CD4-positive, alpha-beta T cell treated with Interleukin-4 for 4 hours (primary cell): ENCODE measurements around the gene BRCA1.
"Not testable (repeated sequence)": the region's sequence is repeated elsewhere in the genome, so short reads cannot be mapped to it uniquely, and the experiment has no call there.

Experiments used
- DNase-seq: peaks from one replicate; pipeline ENCODE4 v3.0.0-alpha.2; 2020

Gene BRCA1

DNA sequence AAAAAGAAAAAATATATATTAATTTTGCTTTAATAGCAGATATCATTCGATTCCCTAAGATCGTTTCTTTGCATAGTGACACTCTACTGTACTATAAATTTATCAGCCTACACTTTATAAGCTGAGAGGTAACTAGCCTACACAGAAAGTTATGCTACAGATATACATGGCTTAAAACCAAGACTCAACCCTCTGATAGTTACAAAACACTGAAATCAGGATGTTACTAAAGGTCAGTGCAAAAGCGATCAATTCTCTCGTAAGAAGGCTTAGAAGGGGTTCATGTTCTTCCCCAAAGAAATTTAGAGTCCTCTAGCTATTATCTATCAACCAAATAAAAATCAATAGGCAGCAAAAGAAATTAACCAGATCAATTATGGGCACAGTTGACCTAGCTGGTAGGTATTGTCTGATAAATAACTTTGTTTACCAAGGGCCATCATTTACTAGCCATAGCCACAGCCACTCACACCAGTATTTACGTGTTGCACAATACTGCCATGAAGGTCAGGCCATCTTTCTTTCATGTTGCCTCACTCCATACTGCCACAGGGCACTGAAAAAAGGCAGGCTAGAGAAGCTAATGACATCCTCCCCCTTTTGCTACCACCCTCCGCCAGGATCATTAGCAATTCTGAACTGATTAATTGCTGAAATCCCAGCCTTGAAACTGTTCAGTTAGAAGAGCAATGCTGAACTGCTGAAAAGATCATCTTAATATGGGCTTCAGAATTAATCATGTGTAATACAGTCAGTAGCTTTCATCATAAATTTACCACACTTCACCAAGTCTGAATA lies 56.4 kb downstream of the BRCA1 start:
- DNase-seq: no peak

DNA sequence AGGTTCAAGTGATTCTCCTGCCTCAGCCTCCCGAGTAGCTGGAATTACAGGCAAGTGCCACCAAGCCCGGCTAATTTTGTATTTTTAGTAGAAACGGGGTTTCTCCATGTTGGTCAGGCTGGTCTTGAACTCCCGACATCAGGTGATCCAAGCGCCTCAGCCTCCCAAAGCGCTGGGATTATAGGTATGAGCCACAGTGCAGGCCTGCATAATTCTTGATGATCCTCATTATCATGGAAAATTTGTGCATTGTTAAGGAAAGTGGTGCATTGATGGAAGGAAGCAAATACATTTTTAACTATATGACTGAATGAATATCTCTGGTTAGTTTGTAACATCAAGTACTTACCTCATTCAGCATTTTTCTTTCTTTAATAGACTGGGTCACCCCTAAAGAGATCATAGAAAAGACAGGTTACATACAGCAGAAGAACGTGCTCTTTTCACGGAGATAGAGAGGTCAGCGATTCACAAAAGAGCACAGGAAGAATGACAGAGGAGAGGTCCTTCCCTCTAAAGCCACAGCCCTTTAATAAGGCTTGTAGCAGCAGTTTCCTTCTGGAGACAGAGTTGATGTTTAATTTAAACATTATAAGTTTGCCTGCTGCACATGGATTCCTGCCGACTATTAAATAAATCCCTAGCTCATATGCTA lies 62.1 kb downstream of the BRCA1 start:
- DNase-seq: no peak

DNA sequence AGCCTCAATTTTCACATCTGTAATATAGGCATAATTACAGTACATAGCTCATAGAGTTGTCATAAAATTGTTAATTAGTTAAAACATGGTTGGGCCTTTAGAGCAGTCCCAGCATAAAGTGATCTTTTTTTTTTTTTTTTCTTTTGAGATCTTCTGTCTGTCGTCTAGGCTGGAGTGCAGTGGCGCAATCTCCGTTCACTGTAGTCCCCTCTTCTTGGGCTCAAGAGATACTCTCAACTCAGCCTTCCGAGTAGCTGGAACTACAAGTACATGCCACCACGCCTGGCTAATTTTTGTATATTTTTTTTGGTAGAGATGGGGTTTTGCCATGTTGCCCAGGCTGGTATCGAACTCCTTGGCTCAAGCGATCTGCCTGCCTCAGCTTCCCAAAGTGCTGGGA lies 69.1 kb downstream of the BRCA1 start:
- DNase-seq: no peak

DNA sequence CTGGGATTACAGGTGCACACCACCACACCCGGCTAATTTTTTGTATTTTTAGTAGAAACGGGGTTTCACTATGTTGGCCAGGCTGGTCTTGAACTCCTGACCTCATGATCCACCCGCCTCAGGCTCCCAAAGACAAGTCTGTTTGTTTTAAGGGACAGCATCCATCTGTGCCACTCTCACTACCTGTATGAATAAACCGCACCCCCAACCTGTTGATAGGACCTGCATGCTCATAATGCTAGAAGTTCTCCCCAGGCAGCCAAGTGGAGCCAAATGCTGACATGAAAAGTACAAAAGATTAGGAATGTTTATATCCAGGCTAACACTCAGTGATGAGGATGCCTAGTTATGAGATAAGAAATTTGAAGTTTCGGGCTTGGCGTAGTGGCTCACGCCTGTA lies 72.2 kb downstream of the BRCA1 start:
- DNase-seq: not testable (repeated sequence)

DNA sequence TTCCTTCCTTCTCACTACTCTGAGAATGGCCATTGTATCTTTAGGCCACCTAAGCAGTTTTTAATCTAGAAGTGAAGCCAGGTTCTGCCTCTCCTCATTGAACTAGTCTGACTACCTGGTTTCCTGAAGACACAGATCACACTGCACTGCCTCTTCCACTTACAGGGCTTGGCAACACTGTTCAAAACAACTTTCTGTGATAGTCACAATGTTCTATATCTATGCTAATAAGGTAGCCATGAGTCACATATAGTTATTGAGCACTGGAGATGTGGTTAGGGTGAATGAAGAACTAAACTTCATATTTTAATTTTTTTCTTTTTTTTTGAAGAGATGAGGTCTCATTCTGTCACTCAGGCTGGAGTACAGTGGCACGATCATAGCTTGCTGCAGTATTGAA lies 73.2 kb downstream of the BRCA1 start:
- no peak for DNase-seq

DNA sequence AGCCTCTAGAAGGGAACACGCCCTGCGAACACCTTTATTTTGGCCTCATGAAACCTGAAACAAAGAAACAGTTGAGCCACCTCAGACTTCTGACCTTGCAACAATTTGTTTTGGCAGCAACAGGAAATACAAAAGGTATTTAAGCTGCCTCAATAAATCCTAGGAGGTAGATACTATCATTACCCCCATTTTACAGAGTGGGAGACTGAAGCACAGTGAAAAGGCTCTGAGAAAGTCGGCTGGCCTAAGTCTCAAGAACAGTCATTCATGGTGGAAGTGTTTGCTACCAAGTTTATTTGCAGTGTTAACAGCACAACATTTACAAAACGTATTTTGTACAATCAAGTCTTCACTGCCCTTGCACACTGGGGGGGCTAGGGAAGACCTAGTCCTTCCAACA lies 81.1 kb downstream of the BRCA1 start:
- DNase-seq: no peak

DNA sequence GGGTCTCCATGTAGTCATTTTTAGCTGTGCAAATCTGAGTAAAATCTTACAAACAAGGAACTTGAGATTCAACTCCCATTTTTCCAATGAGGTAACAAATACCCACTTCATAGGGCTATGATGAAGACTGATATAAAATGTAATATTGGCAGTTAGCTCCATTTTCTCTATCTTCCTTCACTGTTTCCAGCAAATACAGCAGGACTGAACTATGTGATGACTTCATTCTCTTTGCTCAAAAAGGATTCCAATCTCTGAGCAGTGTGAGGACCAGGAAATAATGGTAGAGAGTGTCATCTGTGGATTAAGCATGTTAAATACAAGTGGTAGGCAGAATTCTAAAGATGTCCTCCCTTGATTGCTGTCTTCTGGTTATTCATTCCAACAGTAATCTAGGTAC lies 81.9 kb downstream of the BRCA1 start:
- no peak for DNase-seq

DNA sequence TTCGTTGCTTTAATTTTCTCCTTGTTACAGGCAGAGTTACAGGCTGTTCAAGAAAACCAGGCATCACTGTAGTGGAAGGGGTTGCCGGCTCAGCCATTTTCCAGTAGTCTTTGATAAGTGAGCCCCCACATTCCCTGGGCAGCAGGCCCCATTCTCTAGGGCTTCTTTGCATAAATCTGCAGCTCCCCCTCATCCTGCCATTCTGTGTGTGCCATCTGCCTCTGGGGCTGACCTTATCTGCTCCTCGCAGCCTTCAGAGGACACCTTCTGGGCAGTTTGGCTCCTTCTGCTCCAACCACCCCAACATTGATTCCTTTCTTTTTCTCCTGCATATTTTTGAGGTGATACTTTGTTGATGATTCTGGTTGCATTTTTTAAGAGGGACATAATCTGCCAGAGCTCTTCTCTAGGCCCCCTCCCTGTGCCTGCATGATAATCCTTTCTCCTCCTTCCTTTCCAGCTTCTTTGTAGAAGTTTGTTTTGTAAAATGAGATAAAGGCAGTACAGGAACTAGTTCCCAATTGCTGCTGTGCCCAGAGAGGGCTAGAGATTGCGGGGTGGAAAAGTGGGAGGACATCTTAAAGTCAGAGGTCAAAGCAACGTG lies 83.0 kb downstream of the BRCA1 start:
- no peak for DNase-seq

DNA sequence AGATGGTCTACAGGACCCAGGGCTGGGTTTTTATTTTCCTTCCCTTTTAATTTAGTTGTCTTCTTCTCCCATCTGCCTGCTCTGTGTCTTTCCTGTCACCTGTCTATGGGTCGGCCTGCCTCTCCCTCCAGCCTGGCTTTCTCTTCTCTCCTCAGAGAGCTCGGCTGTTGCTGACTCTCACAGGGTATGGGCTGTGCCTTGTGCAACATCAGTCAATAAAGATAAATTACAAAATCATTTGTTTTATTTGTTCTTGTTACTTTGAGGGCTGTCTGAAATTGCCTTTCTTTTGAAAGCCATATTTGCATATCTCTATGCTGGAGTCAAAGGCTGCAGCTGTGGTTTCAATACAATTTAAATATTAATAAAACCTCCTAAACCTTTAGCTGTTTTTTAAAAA lies 84.5 kb downstream of the BRCA1 start:
- DNase-seq: no peak

DNA sequence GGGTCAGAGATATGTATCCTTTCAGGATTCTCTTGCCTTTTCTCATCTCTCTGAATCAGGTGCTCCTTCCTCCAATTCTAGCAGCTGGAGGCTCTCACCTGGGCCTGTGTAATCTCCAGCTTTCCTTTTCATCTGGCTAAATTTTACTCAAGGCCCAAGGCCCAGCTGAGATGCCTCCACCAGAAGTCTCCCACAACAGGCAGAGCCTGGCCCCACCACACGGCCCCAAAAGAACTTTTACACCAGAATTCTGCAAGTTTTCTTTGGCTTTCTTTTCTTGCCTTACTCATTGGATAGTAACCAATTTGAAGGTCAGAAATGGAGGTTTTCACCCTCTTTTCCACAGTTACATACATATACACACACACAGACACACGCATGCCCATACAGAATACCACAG lies 85.5 kb downstream of the BRCA1 start:
- DNase-seq: no peak

DNA sequence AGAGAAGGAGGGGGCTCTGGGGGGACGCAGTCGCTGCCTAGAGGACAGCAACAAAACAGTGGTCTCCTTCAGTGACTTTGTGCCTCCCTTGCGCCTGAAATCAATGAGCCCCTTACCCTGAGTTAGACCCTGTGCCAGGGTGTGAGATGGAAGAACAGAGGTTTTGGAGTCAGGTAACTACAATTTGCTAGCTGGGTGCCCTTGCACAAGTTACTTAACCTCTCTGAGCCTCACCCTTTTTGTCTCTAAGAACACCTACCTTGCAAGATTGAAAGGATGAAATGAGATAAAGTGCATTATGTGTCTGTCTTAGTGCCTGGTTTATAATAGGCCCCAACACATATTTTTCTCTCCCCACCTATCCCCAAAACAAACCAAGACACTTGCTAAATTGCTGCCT lies 90.3 kb downstream of the BRCA1 start:
- no peak for DNase-seq

DNA sequence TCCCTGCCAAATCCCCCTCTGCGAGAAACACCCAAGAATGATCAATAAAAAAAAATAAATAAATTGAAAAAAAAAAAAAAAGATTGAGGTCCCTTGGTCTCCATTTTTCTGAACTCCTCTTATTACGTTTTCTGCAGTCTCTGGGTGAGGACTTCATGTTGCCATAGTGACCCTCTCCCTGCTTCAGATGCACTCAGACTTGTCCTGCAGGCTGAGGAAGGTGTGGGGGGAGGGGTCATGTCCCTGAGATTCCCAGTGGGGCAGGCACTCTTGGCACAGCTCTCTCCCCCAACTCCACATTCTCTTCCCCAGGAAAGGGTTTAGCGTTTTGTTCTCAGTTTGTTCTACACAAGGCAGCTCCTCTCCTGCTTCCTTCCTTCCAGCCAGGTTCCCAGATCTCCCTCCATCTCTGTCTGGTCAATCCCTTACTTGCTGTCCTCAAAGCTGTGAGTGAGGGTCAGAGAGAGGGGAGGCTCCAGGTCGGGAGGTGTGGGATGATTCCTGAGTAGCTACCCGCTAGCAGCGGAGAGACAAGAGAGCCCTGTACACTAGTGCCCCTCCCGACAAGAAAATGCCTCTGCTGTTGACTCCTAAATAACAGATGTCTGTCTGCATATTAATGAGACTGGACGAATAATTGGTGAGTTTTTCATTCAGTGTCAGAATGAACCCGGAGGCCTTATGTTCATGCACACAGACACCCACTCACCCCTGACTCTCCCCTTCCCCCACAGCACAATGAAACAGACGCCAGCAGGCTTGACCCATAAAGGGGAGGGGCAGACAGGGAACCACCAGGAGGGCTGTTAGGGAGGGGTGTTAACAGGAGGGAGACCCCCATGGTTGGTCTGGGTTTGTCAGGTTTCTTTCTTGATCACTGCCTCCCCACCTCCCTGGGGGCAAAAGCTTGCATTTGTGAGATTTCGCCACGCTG lies 90.9 kb downstream of the BRCA1 start:
- no peak for DNase-seq

DNA sequence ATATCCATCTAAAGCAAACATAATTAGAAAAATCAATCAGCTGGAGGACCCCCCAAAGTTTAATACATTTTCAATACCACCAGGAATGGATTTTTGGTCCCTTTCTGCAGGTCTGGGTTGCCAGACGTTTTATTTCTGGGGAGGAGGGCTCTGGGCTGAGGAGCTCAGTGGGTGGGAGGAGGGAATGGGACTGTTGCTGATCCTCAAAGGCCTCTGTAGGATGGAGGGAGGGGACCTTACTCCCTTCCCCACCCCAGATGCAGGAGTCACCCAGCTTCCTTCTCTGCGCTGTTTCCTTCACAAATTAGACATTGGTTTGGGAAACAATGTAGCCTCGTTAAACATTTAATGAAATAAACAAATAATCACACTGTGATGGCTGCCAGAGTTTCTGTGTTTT lies 93.5 kb downstream of the BRCA1 start:
- DNase-seq: no peak

DNA sequence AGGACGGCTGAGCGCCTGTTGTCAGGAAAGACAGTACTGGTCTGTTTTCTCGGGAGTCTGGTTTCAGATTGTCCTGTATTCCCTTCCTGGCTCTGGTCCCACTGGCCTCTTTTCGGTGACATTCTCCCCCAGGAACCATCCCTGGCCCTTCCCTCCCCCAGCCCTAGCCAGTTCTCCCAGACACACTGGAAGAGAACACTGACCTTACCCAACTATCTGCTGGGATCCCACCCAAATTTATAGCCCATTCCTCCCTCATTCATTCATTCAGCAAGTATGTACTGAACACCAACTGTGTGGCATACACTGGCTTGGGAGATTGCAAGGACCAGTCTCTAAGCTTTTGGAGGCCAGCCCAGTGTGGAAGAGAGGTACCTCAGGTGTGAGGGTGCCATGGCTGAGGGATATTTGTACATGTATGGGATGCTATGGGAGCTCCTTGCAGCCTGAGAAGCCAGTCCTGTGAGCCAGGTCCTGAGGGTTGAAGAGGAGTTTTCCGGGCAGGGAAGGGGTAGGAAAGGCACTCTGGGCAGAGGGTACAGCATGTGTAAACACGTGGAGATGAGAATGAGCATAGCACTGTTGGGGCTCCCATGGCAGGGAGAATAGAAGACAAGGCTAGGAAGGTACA lies 94.9 kb downstream of the BRCA1 start:
- DNase-seq: no peak

DNA sequence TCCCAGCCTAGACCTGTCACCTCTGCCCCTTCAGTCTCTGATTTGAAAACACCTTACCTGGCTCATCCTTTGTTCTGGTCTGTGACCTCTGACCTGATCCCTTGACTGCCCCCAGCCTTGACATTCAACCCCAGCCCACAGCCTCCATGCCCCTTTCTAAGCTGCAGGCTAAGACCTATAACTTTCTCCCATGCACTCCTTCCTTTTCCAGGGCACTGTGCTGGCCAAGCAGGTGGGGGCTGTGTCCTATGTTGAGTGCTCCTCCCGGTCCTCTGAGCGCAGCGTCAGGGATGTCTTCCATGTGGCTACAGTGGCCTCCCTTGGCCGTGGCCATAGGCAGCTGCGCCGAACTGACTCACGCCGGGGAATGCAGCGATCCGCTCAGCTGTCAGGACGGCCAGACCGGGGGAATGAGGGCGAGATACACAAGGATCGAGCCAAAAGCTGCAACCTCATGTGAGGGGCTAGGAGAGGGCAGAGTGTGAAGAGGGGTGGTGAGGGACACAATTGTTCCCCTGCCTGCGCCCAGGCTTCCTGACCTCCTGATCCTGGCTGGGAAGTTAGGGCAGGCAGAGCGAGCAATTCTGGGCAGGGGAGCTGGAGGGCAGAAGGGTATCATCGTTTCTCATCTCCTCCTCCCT lies 96.8 kb downstream of the BRCA1 start:
- DNase-seq: no peak

DNA sequence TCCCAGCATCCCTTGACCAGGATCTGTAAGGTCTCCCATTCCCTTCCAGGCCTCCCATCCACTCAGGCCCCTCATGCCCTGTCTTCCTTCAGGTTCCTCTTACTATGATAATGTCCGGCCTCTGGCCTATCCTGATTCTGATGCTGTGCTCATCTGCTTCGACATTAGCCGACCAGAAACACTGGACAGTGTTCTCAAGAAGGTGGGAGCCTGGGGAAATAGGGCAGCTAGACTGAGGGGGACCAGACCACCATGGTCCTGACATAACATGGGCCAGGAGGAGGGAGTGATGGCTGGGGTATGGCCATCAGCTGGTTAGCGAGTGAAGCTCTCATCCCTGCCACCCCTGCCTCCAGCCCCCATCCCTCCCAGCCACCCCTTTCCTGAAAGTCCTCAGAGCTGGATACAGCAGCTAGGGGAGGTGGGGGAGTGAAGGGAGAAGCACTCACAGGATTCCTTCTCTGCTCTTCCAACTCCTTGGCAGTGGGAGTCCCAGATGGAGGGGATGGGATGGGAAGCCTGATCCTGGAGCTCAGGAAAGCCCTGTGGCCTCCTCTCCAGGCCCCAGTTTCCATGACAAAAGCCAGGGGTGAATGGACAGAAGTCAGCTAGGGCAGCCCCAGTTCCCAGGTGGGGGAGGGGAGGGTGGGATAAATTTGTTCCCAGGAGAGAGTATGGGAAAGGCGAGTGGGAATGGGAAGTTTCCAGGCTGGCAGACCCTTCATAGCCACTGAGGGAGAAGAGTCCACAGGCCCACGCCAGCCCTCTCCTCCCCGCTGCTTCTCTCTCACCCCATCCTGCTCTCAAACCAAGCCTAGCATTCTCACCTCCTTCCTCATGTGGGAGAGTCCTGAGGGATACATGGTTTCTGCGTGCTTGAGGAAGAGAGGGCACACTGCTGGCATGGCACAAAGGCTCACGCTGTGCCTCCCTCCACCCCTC lies 97.8 kb downstream of the BRCA1 start:
- no peak for DNase-seq

DNA sequence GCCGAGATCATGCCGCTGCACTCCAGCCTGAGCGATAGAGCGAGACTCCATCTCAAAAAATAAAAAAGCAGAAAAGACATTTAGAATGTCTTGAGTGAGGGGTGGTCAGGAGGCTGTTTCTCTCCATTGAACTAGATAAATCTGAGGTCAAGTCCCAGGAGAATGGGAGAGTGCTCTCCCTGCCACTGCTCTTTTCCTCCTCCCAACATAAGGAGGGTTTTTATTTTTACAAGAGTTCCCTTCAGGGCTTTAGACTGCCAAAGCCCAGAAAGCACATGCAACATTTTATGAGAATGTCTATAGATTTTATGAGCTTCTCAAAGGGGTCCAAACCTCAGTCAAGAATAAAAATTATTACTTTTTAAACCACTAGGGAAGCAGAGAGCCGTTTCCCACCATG lies 98.6 kb downstream of the BRCA1 start:
- no peak for DNase-seq

DNA sequence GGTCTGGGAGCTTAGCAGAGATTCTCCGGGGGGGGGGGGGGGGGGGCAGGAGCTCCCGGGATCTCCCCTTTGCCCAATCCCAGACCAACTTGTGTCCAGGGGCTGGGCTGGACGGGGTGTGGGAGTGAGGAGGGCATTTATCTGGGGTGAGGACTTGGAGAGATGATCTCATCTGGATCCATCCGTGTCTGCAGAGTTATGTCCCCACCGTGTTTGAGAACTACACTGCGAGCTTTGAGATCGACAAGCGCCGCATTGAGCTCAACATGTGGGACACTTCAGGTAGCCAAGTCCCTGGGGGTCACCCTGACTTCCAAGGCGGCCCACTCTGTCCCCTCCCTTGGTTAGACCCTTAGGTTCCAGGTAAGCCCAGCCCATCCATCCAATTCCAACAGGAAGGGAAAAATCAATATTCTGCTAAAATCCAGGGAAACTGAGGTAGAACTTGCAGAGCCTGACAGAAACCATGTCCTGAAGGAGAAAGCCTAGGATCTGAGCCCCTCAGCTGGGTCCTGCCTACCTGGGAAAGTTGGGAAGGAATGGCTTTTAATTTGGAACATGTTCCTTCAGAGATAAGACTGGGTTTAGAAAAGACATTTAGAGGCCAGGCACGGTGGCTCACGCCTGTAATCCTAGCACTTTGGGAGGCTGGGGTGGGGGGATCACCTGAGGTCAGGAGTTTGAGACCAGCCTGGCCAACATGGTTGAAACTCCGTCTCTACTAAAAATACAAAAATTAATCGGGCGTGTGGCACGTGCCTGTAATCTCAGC lies 99.2 kb downstream of the BRCA1 start:
- DNase-seq: no peak

DNA sequence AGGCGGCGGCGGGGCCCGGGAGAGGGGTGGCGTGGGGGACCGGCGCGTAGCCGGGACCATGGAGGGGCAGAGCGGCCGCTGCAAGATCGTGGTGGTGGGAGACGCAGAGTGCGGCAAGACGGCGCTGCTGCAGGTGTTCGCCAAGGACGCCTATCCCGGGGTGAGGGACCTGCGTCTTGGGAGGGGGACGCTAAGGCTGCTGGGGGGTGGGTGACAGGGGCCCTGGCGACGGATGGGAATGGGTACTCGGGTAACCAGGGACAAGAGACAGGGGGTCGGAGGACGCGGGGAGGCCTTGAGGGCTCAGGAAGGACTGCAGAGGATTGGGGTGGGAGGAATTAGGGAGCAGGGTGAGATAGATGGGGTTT lies 99.9 kb downstream of the BRCA1 start:
- no peak for DNase-seq
